HCT116 (cell line): Measurements from ENCODE around the gene PHC3. TPM values are rescaled to one million over a fixed set of nuclear protein-coding genes. Genes with fewer than 3 reads are reported as not detected.

Source experiments
- ATAC-seq: fragments of 200-7000 bp; cut with Tn5 transposase; 2 replicates; pipeline ENCODE4 v1.9.1; 2020; ENCODE audit warnings: mild to moderate bottlenecking, moderate library complexity
- BruUV-seq: library from RNA; stranded (reverse); fragments of 400-500 nt; replicated peaks from 2 replicates; lab custom pipeline; 2021; lab: Mats Ljungman, UMichigan
- CTCF ChIA-PET: fragments of 300-600 bp; sonication (Branson Sonifier 250); formaldehyde crosslinking; loops from one replicate; lab custom pipeline; 2021; ENCODE audit warnings: antibody characterized with exemption; lab: Charles Lee
- POLR2A ChIA-PET: fragments of 300-600, 350-600 bp; sonication (Branson Sonifier 250); formaldehyde crosslinking; loops from one replicate; lab custom pipeline; 2021; ENCODE audit warnings: antibody characterized with exemption; lab: Charles Lee
- RAD21 ChIA-PET, 2 experiments: fragments of 300-600 bp; sonication (Branson Sonifier 250); formaldehyde crosslinking; loops; one replicate each; lab custom pipeline; 2023; ENCODE audit warnings: low total read pairs in 2 of 2; ENCODE audit not compliant: uncharacterized antibody in 2 of 2, unreplicated experiment in 2 of 2, low non-redundant PET in 1 of 2; lab: Charles Lee
- DNase-seq: peaks from one replicate; pipeline ENCODE4 v3.0.0-alpha.2; 2010; ENCODE audit warnings: low read depth, low spot score
- H2AFZ ChIP-seq: fragments of 200-600 bp; shearing (Covaris generic), sonication (generic); 2 replicates; pipeline ENCODE4 v1.6.1; 2017; ENCODE audit warnings: low read depth, mixed run types, mixed read lengths, antibody characterized with exemption, low read length; ENCODE audit not compliant: poor library complexity, severe bottlenecking
- H3K27ac ChIP-seq: 2 replicates; pipeline ENCODE4 v1.5.1; 2012; ENCODE audit warnings: low read depth, low read length
- H3K27me3 ChIP-seq: fragments of 200-600 bp; sonication (generic); 2 replicates; pipeline ENCODE4 v1.6.1; 2016; ENCODE audit warnings: mixed run types, low read length, mixed read lengths; ENCODE audit not compliant: insufficient read depth
- H3K36me3 ChIP-seq, 2 experiments: fragments of 200-500 bp in 1 of 2; fragments of 200-600 bp in 1 of 2; sonication (Bioruptor generic) in 1 of 2; sonication (generic) in 1 of 2; 2 replicates each; pipeline versions ENCODE4 v1.5.1 to v1.6.1; 2014 to 2016; ENCODE audit warnings: low read length in 2 of 2, inconsistent platforms in 1 of 2, mixed read lengths in 1 of 2, mixed run types in 1 of 2; ENCODE audit not compliant: insufficient read depth in 2 of 2, control insufficient read depth in 1 of 2
- H3K4me1 ChIP-seq, 2 experiments: fragments of 200-600 bp in 1 of 2; sonication (generic) in 1 of 2; 2 replicates each; pipeline versions ENCODE4 v1.5.1 to v1.6.1; 2012 to 2017; ENCODE audit warnings: low read length in 2 of 2, inconsistent platforms in 1 of 2, mild to moderate bottlenecking in 1 of 2, mixed read lengths in 1 of 2, mixed run types in 1 of 2, moderate library complexity in 1 of 2; ENCODE audit not compliant: insufficient read depth in 2 of 2, control insufficient read depth in 1 of 2
- H3K4me2 ChIP-seq: fragments of 200-600 bp; sonication (generic); 2 replicates; pipeline ENCODE4 v1.6.1; 2017; ENCODE audit warnings: mixed run types, low read length, mixed read lengths
- H3K4me3 ChIP-seq, 2 experiments: fragments of 200-600 bp in 1 of 2; sonication (generic) in 1 of 2; replicated peaks in 1 of 2; 2 replicates each; pipeline ENCODE4 v1.5.1; 2011 to 2016; ENCODE audit warnings: low read length in 2 of 2, control low read depth in 1 of 2, low read depth in 1 of 2, mild to moderate bottlenecking in 1 of 2, mixed read lengths in 1 of 2, mixed run types in 1 of 2
- H3K79me2 ChIP-seq: fragments of 200-600 bp; sonication (generic); 2 replicates; pipeline ENCODE4 v1.6.1; 2017; ENCODE audit warnings: mild to moderate bottlenecking, mixed run types, low read length, moderate library complexity, mixed read lengths; ENCODE audit not compliant: insufficient read depth
- H3K9ac ChIP-seq: fragments of 200-600 bp; sonication (generic); 2 replicates; pipeline ENCODE4 v1.6.1; 2016; ENCODE audit warnings: low read length, mixed read lengths
- H3K9me2 ChIP-seq: fragments of 200-600 bp; sonication (generic), shearing (Covaris generic); 2 replicates; pipeline ENCODE4 v1.6.1; 2017; ENCODE audit warnings: mixed run types, mild to moderate bottlenecking, moderate library complexity; ENCODE audit not compliant: insufficient read depth
- H3K9me3 ChIP-seq, 2 experiments: fragments of 200-500 bp in 1 of 2; fragments of 200-600 bp in 1 of 2; sonication (Bioruptor generic) in 1 of 2; sonication (generic) in 1 of 2; 2 replicates each; pipeline ENCODE4 v1.6.1; 2014 to 2017; ENCODE audit warnings: low read length in 2 of 2, mixed read lengths in 2 of 2, inconsistent platforms in 1 of 2, low read depth in 1 of 2, mild to moderate bottlenecking in 1 of 2, mixed run types in 1 of 2, moderate library complexity in 1 of 2; ENCODE audit not compliant: control insufficient read depth in 1 of 2, insufficient read depth in 1 of 2
- H4K20me1 ChIP-seq: fragments of 200-600 bp; sonication (generic), shearing (Covaris generic); 2 replicates; pipeline ENCODE4 v1.6.1; 2017; ENCODE audit warnings: mixed run types, mild to moderate bottlenecking, moderate library complexity; ENCODE audit not compliant: insufficient read depth
- ATF3 ChIP-seq: IDR thresholded peaks from 2 replicates; pipeline ENCODE4 v1.6.1; 2012
- CEBPB ChIP-seq: IDR thresholded peaks from 2 replicates; pipeline ENCODE4 v1.6.1; 2012; ENCODE audit warnings: low read depth
- EGR1 ChIP-seq: IDR thresholded peaks from 2 replicates; pipeline ENCODE4 v1.6.1; 2012; ENCODE audit warnings: low read depth
- JUND ChIP-seq: IDR thresholded peaks from 2 replicates; pipeline ENCODE4 v1.6.1; 2012
- MAX ChIP-seq: IDR thresholded peaks from 2 replicates; pipeline ENCODE4 v1.6.1; 2012
- SP1 ChIP-seq: IDR thresholded peaks from 2 replicates; pipeline ENCODE4 v1.6.1; 2012; ENCODE audit warnings: low read depth
- TCF7L2 ChIP-seq: IDR thresholded peaks from 2 replicates; pipeline ENCODE4 v1.7.0; 2011; ENCODE audit warnings: borderline replicate concordance, inconsistent platforms; ENCODE audit not compliant: insufficient read depth, insufficient read length; ENCODE audit errors: extremely low read depth
- ZBTB33 ChIP-seq: IDR thresholded peaks from 2 replicates; pipeline ENCODE4 v1.6.1; 2011; ENCODE audit warnings: mild to moderate bottlenecking, low read length, moderate library complexity; ENCODE audit not compliant: insufficient replicate concordance; ENCODE audit errors: extremely low read depth
- ZFX ChIP-seq: fragments of 450-650 bp; IDR thresholded peaks from 2 replicates; pipeline ENCODE4 v1.6.1; 2017
- intact Hi-C: fragments of 100-400 bp; cut with micrococcal nuclease; formaldehyde crosslinking; loops from 2 replicates; pipeline ENCODE4 v1.10.0; 2022
- total RNA-seq: library from RNA; stranded (reverse); gene quantifications from one replicate; pipeline ENCODE4 v1.2.1, GENCODE V29; 2021; ENCODE audit not compliant: unreplicated experiment

PHC3 gene
- total RNA-seq, 1 experiment from 2014 or later = 40.1 TPM

- H3K79me2 ChIP-seq = no peaks in the 10 kb centered on the region
- H4K20me1 ChIP-seq = no peaks in the 10 kb centered on the region
- H3K9ac ChIP-seq = no peak overlapping the region
- DNase-seq = no peak
- CTCF ChIA-PET = no interaction called here
- no peak overlapping the region for H3K27ac ChIP-seq
- H3K4me2 ChIP-seq = no peak overlapping the region
- H2AFZ ChIP-seq = no peak overlapping the region
- no peak overlapping the region for H3K4me3 ChIP-seq
- POLR2A ChIA-PET = no interaction called here
- TF ChIP-seq JUND (no peak), ZBTB33 (no peak), ATF3 (no peak), SP1 (no peak), ZFX (no peak), EGR1 (no peak), CEBPB (no peak), MAX (no peak), TCF7L2 (no peak)
- TF ChIP-seq, all 23 proteins: peak for 0
- RAD21 ChIA-PET = no interaction called here
- Histone ChIP-seq H3K9me3 (no peaks in the 10 kb centered on the region), H3K4me1 (peaks cover under 1 to 4% of the 10 kb centered on the region in 2 experiments; a peak in 2 of 4 replicates), H3K27me3 (no peaks in the 10 kb centered on the region), H3K9me2 (no peaks in the 10 kb centered on the region), H3K36me3 (no peaks in the 10 kb centered on the region; a peak in 1 of 4 replicates)
- no TSS peak for BruUV-seq
- intact Hi-C loops = no loop called here
- no peak for ATAC-seq
These were observed 138.0 kb downstream of the PHC3 start for GRCh38 chr3:170043506-170043905.
